ENCODE results near the gene SOX2. TPM values are rescaled to one million over a fixed set of nuclear protein-coding genes. Genes with fewer than 3 reads are reported as not detected.

SOX2 gene
- under 1 TPM in 1 of 3 donors, not detected in 2; 0.08 TPM for total RNA-seq

DNA sequence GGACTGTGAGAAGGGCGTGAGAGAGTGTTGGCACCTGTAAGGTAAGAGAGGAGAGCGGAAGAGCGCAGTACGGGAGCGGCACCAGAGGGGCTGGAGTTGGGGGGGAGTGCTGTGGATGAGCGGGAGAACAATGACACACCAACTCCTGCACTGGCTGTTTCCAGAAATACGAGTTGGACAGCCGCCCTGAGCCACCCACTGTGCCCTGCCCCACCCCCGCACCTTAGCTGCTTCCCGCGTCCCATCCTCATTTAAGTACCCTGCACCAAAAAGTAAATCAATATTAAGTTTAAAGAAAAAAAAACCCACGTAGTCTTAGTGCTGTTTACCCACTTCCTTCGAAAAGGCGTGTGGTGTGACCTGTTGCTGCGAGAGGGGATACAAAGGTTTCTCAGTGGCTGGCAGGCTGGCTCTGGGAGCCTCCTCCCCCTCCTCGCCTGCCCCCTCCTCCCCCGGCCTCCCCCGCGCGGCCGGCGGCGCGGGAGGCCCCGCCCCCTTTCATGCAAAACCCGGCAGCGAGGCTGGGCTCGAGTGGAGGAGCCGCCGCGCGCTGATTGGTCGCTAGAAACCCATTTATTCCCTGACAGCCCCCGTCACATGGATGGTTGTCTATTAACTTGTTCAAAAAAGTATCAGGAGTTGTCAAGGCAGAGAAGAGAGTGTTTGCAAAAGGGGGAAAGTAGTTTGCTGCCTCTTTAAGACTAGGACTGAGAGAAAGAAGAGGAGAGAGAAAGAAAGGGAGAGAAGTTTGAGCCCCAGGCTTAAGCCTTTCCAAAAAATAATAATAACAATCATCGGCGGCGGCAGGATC, at the start of gene SOX2:
Gene SOX2, plus strand, starts transcription at position 601 of the 811 bp plus-strand sequence. CDS start 436 bp downstream, outside the sequence.
- no peak within 1 kb of the TSS for H3K4me3 Mint-ChIP-seq
- H3K4me1 Mint-ChIP-seq (ENCODE audit: low read depth): peaks cover 8% of the 10 kb centered on the region
- ATAC-seq (peak in 1 of 2 donors; percentile 46), DNase-seq (no peak)
- H3K27me3 Mint-ChIP-seq (ENCODE audit: low read depth): peaks cover 71% of the 10 kb centered on the region
- peaks cover 9% of the 10 kb centered on the region for H3K9me3 Mint-ChIP-seq
- H3K36me3 Mint-ChIP-seq (ENCODE audit: insufficient read depth): peaks cover 2% of the 10 kb centered on the region

GRCh38 chr3:181683563-181683962, 28.2 kb upstream of the SOX2 start:
- H3K9me3 Mint-ChIP-seq: no peaks in the 10 kb centered on the region
- H3K4me1 Mint-ChIP-seq (ENCODE audit: low read depth): no peaks in the 10 kb centered on the region
- peaks cover 2% of the 10 kb centered on the region for H3K27me3 Mint-ChIP-seq (ENCODE audit: low read depth)
- H3K4me3 Mint-ChIP-seq: no peak overlapping the region
- no peaks in the 10 kb centered on the region for H3K36me3 Mint-ChIP-seq (ENCODE audit: insufficient read depth)
- ATAC-seq (no peak), DNase-seq (no peak)

- no peaks in the 10 kb centered on the region for H3K4me1 Mint-ChIP-seq (ENCODE audit: low read depth)
- no peaks in the 10 kb centered on the region for H3K9me3 Mint-ChIP-seq
- H3K36me3 Mint-ChIP-seq (ENCODE audit: insufficient read depth): no peaks in the 10 kb centered on the region
- H3K4me3 Mint-ChIP-seq: no peak overlapping the region
- H3K27me3 Mint-ChIP-seq (ENCODE audit: low read depth): peaks cover 6% of the 10 kb centered on the region
- DNase-seq (no peak), ATAC-seq (no peak)
Measured at GRCh38 chr3:181687190-181687589, 24.5 kb upstream of the SOX2 start.

- H3K4me1 Mint-ChIP-seq (ENCODE audit: low read depth): no peaks in the 10 kb centered on the region
- ATAC-seq: no peak
Measured at GRCh38 chr3:181687731-181688130, 24.0 kb upstream of the SOX2 start.

GRCh38 chr3:181689546-181689945, 22.2 kb upstream of the SOX2 start:
- DNase-seq: no peak
- no peaks in the 10 kb centered on the region for H3K36me3 Mint-ChIP-seq (ENCODE audit: insufficient read depth)

More at GRCh38 chr3:181687731-181688130, 24.0 kb upstream of the SOX2 start:
- Mint-ChIP-seq H3K9me3 (no peaks in the 10 kb centered on the region), H3K27me3 (ENCODE audit: low read depth) (peaks cover 6% of the 10 kb centered on the region), H3K36me3 (ENCODE audit: insufficient read depth) (no peaks in the 10 kb centered on the region), H3K4me3 (no peak overlapping the region)
- no peak for DNase-seq

DNA sequence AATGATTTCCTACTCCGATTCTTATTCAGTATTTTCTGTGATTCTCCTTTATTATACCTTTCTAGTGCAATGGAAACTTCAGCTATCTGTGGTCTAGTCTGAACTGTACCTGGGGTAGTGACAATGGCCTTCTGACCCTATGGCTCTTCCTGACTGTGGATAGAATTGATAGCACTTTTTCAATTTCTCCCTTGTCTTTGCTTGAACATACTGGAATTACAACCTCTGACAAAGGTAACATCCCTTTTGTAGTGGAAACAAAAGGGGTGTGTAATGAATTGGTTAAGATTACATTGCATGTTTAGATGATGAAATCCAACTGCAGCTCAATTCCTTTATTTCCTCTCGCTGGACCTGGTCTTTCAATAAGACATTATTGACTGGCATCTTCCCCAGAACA, 21.0 kb upstream of the SOX2 start:
- no peaks in the 10 kb centered on the region for H3K9me3 Mint-ChIP-seq
- no peaks in the 10 kb centered on the region for H3K36me3 Mint-ChIP-seq (ENCODE audit: insufficient read depth)
- H3K27me3 Mint-ChIP-seq (ENCODE audit: low read depth): peaks cover 18% of the 10 kb centered on the region
- DNase-seq (no peak), ATAC-seq (no peak)
- no peak overlapping the region for H3K4me3 Mint-ChIP-seq
- H3K4me1 Mint-ChIP-seq (ENCODE audit: low read depth): peaks cover 2% of the 10 kb centered on the region

More at GRCh38 chr3:181689546-181689945, 22.2 kb upstream of the SOX2 start:
- no peak overlapping the region for H3K4me3 Mint-ChIP-seq
- no peak for ATAC-seq
- peaks cover 9% of the 10 kb centered on the region for H3K27me3 Mint-ChIP-seq (ENCODE audit: low read depth)
- H3K9me3 Mint-ChIP-seq: no peaks in the 10 kb centered on the region
- H3K4me1 Mint-ChIP-seq (ENCODE audit: low read depth): no peaks in the 10 kb centered on the region

DNA sequence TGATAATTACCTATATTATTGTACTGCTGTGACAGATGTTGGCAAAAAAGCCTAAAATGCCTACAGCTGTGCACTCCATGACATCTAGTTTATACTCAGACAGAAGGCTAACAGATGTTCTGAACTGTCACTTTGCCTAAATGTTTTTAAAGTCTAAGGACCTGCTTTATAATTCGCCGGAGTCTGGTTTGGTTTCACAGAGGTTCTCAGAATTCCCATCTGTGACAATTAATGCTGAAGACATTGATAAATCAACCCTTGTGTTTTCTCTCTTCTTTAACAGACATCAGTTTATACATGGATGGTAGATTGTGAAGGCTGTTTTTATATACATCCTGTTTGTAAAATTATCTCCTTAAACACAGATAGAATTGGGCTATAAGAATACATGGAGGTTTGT, 19.8 kb upstream of the SOX2 start:
- H3K27me3 Mint-ChIP-seq (ENCODE audit: low read depth): peaks cover 27% of the 10 kb centered on the region

DNA sequence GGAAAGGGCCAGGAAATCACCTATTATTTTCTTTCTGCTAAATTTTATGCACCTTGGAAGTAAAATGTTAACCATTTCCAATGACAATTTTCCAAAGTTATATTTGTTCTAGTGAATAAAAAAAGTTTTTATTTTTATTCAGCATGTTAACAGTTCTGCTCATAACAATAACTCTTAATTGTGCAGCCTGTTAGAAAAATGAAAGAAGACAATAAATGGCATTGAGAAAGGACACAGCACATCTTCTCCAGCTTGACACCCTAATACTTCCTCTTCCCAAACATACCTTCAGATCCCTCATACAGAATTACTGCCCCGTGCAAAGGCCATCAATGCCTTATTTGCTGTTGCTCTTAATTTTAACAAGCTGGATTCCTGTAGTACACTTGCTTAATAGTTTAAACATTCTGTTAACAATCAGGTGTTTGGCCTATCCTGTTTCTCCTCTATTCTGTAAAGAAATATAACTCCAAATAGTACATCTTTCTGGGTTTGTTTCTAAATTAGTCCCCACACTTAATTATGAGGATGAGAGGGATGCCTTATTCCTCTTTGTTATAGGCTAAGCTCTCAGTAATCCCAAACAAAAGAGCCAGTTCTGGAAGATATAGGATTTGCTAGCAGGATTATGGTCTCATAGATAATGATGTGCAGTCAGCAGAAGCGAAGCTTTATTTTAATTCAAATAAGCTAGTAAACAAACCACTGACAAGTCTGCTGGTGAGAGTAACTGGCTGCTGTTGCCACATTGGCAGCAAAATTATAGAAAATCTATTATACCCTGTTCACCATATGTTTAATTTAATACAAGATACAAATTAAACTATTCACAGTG, 19.2 kb upstream of the SOX2 start:
- H3K27me3 Mint-ChIP-seq (ENCODE audit: low read depth): peaks cover 33% of the 10 kb centered on the region
- H3K9me3 Mint-ChIP-seq: peaks cover 6% of the 10 kb centered on the region
- peaks cover 5% of the 10 kb centered on the region for H3K4me1 Mint-ChIP-seq (ENCODE audit: low read depth)
- H3K36me3 Mint-ChIP-seq (ENCODE audit: insufficient read depth): no peaks in the 10 kb centered on the region
- no peak for ATAC-seq
- no peak for DNase-seq
- H3K4me3 Mint-ChIP-seq: no peak overlapping the region

More for the DNA sequence above, 19.8 kb upstream of the SOX2 start:
- no peak overlapping the region for H3K4me3 Mint-ChIP-seq
- H3K9me3 Mint-ChIP-seq: peaks cover 2% of the 10 kb centered on the region
- ATAC-seq (no peak), DNase-seq (no peak)
- peaks cover 5% of the 10 kb centered on the region for H3K4me1 Mint-ChIP-seq (ENCODE audit: low read depth)
- H3K36me3 Mint-ChIP-seq (ENCODE audit: insufficient read depth): no peaks in the 10 kb centered on the region

DNA sequence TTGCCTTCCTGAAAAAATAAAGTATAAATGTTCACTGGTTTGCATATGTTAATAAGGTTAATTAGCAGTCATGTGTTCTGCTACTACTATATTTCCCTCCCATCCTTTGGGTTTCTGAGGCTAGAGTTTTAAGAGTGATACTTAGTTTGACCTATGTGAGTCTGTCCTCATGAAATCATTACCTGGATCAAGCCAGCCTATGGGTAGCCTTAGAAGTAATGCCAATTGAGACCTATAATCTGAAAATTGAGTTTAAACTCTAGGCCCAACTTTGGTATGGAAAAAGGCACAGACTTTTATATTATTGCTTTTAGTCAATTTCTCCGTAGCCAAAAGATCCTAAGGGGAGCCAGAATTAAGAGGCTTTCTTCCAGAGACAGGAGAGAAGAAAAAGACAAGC, 18.4 kb upstream of the SOX2 start:
- H3K4me1 Mint-ChIP-seq (ENCODE audit: low read depth): peaks cover 5% of the 10 kb centered on the region
- H3K9me3 Mint-ChIP-seq: peaks cover 6% of the 10 kb centered on the region
- peaks cover 39% of the 10 kb centered on the region for H3K27me3 Mint-ChIP-seq (ENCODE audit: low read depth)

GRCh38 chr3:181694805-181695660, 16.7 kb upstream of the SOX2 start:
- H3K4me1 Mint-ChIP-seq (ENCODE audit: low read depth): peaks cover 5% of the 10 kb centered on the region
- ATAC-seq: peak in 1 of 2 donors; percentile 34
- no peaks in the 10 kb centered on the region for H3K36me3 Mint-ChIP-seq (ENCODE audit: insufficient read depth)
- H3K27me3 Mint-ChIP-seq (ENCODE audit: low read depth): peaks cover 55% of the 10 kb centered on the region
- peaks cover 6% of the 10 kb centered on the region for H3K9me3 Mint-ChIP-seq
- H3K4me3 Mint-ChIP-seq: peak overlapping the region; percentile 9
- DNase-seq: no peak

More for the DNA sequence above, 18.4 kb upstream of the SOX2 start:
- no peak overlapping the region for H3K4me3 Mint-ChIP-seq
- DNase-seq: no peak
- no peak for ATAC-seq
- H3K36me3 Mint-ChIP-seq (ENCODE audit: insufficient read depth): no peaks in the 10 kb centered on the region

DNA sequence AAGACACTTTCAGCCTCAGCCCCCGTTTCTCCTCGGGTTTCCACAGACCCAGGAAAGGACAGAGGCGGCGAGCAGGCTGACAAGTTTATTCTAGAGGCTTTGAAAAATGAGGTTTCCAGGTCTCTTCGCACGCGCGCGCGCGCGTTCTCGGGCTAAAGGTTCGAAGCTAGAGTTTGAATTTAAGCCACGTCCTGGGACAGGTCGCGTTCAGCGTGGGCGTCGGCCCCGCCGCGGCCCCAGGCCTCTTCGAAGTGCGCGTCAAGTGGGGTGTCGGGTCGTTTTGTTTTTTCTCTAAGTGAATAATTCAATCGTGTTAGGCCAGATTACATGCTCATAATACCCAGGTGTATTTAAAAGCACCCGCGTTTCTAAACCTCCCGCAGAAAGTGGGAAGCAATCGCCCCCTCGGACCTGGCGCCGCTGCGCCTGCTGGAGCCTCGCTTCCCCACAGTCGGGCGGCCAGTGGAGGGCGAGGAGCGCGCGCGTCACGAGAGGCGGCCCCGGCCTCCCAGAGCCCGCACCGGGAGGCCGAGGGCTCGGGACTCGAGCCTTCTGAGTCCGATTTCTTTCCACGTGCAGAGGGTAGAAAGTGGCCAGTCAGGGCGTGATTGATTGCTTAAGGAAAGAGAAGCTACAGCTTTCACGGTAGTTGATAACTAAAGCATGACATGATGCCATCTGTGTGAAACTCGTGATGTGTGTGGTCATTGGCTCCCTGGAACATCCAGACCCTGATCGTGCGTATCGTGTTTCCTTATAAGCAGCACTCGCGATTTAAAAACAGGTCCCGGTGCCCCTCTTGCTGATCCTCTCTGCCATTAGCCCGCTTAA, 15.8 kb upstream of the SOX2 start:
- Mint-ChIP-seq H3K36me3 (ENCODE audit: insufficient read depth) (no peaks in the 10 kb centered on the region), H3K27me3 (ENCODE audit: low read depth) (peaks cover 60% of the 10 kb centered on the region), H3K4me1 (ENCODE audit: low read depth) (peaks cover 13% of the 10 kb centered on the region), H3K9me3 (peaks cover 6% of the 10 kb centered on the region), H3K4me3 (no peak overlapping the region)
- ATAC-seq (no peak), DNase-seq (no peak)

- Mint-ChIP-seq H3K27me3 (ENCODE audit: low read depth) (peaks cover 66% of the 10 kb centered on the region), H3K9me3 (peaks cover 6% of the 10 kb centered on the region), H3K36me3 (ENCODE audit: insufficient read depth) (no peaks in the 10 kb centered on the region), H3K4me1 (ENCODE audit: low read depth) (peaks cover 15% of the 10 kb centered on the region), H3K4me3 (no peak overlapping the region)
- ATAC-seq: no peak
- no peak for DNase-seq
Measured at GRCh38 chr3:181696626-181697230, 15.0 kb upstream of the SOX2 start.

Measured in activated T-cell treated with anti-CD3 and anti-CD28 coated beads, Interleukin-2, amount 50 U/mL, for 4 hours (primary cell).